ENCODE results near the gene MNS1. TPM values are rescaled to one million over a fixed set of nuclear protein-coding genes. Genes with fewer than 3 reads are reported as not detected.

The MNS1 gene
- total RNA-seq, 1 experiment from 2014 or later = 3.8 TPM

- H3K4me3 ChIP-seq (ENCODE audit: low read depth in 2 of 2, low read length in 2 of 2) = no peak overlapping the region
- no peak for TF ChIP-seq POLR2AphosphoS5 (IDR thresholded peaks at IDR 0.05; ENCODE audit: low read depth, low read length)
- TF ChIP-seq TCF7L2 (IDR thresholded peaks at IDR 0.05; ENCODE audit: low read depth, low read length) = no peak
- TF ChIP-seq REST (IDR thresholded peaks at IDR 0.05; ENCODE audit: insufficient read depth in 1 of 2, low read depth in 2 of 2, low read length in 1 of 2) = no peak
- no peak for TF ChIP-seq CTCF (IDR thresholded peaks at IDR 0.05)
- no peak for TF ChIP-seq SIN3A (IDR thresholded peaks at IDR 0.05; ENCODE audit: borderline replicate concordance, insufficient read depth, low read depth, low read length)
- H3K27ac ChIP-seq (ENCODE audit: low read length) = no peak overlapping the region
- no TSS peak for BruUV-seq (replicated peaks)
- DNase-seq (ENCODE audit: low read depth, low spot score) = no peak
- no peak for ATAC-seq
- CTCF ChIA-PET = no interaction called here
- H3K27me3 ChIP-seq (ENCODE audit: control insufficient read depth, insufficient read depth, low read length) = no peaks in the 10 kb centered on the region
- no peaks in the 10 kb centered on the region; the same call in 1 of the 2 replicates for H3K4me1 ChIP-seq (ENCODE audit: control insufficient read depth, insufficient read depth, low read length)
- intact Hi-C loops (cut with micrococcal nuclease; ENCODE audit: unreplicated experiment) = no loop called here
- no peaks in the 10 kb centered on the region for H3K36me3 ChIP-seq (ENCODE audit: control insufficient read depth, insufficient read depth, low read length)
- in situ Hi-C loops (cut with HindIII; ENCODE audit: low pct_unique_long_range_greater_than_20kb, low sequenced_read_pairs) = no loop called here
- no peaks in the 10 kb centered on the region for H3K9me3 ChIP-seq (ENCODE audit: control insufficient read depth, insufficient read depth, low read depth, low read length)
- POLR2A ChIA-PET = no interaction called here
Observed at GRCh38 chr15:56460947-56461346, 4.0 kb downstream of the MNS1 start.

- ChIA-PET POLR2A (interaction anchor here (0.6 kb wide), 3 partner anchors 58 to 220 kb away, joined by 3 to 4 read pairs (median 3); no protein-coding TSS in a partner anchor), CTCF (no interaction called here)
- BruUV-seq (replicated peaks) = no TSS peak
- ATAC-seq (no peak), DNase-seq (ENCODE audit: low read depth, low spot score) (no peak)
- H3K27me3 ChIP-seq (ENCODE audit: control insufficient read depth, insufficient read depth, low read length) = no peaks in the 10 kb centered on the region
- H3K4me3 ChIP-seq (ENCODE audit: low read depth in 2 of 2, low read length in 2 of 2) = no peak overlapping the region
- no peak for TF ChIP-seq POLR2AphosphoS5 (IDR thresholded peaks at IDR 0.05; ENCODE audit: low read depth, low read length)
- no peak for TF ChIP-seq CTCF (IDR thresholded peaks at IDR 0.05)
- no peak for TF ChIP-seq REST (IDR thresholded peaks at IDR 0.05; ENCODE audit: insufficient read depth in 1 of 2, low read depth in 2 of 2, low read length in 1 of 2)
- TF ChIP-seq SIN3A (IDR thresholded peaks at IDR 0.05; ENCODE audit: borderline replicate concordance, insufficient read depth, low read depth, low read length) = no peak
- TF ChIP-seq TCF7L2 (IDR thresholded peaks at IDR 0.05; ENCODE audit: low read depth, low read length) = no peak
- H3K27ac ChIP-seq (ENCODE audit: low read length) = no peak overlapping the region
- no peaks in the 10 kb centered on the region for H3K4me1 ChIP-seq (ENCODE audit: control insufficient read depth, insufficient read depth, low read length)
- H3K9me3 ChIP-seq (ENCODE audit: control insufficient read depth, insufficient read depth, low read depth, low read length) = no peaks in the 10 kb centered on the region
- intact Hi-C loops (cut with micrococcal nuclease; ENCODE audit: unreplicated experiment) (no loop called here), in situ Hi-C loops (cut with HindIII; ENCODE audit: low pct_unique_long_range_greater_than_20kb, low sequenced_read_pairs) (no loop called here)
- no peaks in the 10 kb centered on the region for H3K36me3 ChIP-seq (ENCODE audit: control insufficient read depth, insufficient read depth, low read length)
Observed at GRCh38 chr15:56460071-56460470, 4.9 kb downstream of the MNS1 start.

Data from Panc1 (cell line).